Mucosa of gallbladder (tissue), 1 donor: ENCODE measurements around the gene RXFP1. TPM values are rescaled to one million over a fixed set of nuclear protein-coding genes. Genes with fewer than 3 reads are reported as not detected.

ENCODE experiments used
- DNase-seq: peaks from one replicate; pipeline ENCODE4 v3.0.0-alpha.2; 2020; ENCODE audit warnings: low spot score
- total RNA-seq: library from RNA; stranded (reverse); gene quantifications from one replicate; pipeline ENCODE4 v1.2.1, GENCODE V29; 2021
- donor health status: DM: no; HTN: no; CAD: no.

The RXFP1 gene
- total RNA-seq, 1 donor from 2014 or later, result 0.55 TPM

GRCh38 chr4:158671915-158672806 is 150.5 kb downstream of the RXFP1 start, which contains the start of gene ETFDH:
Gene ETFDH, plus strand, starts transcription at chr4:158672296. Its CDS starts 161 bp downstream, at chr4:158672457.
- DNase-seq, result peak; percentile 99

- no peak for DNase-seq
Measured at GRCh38 chr4:158673633-158674032, 152.0 kb downstream of the RXFP1 start.

DNA sequence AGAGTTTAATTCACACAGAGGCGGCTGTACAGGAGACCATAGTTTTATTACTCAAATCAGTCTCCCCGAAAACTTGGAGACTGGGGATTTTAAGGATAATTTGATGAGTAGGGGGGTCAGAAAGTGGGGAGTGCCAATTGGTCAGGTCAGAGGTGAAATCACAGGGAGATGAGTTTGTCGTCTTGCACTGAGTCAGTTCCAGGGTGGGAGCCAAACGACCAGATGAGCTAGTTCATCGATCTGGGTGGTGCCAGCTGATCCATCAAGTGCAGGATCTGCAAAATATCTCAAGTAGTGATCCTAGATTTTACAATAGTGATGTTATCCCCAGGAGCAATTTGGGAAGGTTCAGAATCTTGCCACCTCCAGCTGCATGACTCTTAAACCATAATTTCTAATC is 154.4 kb downstream of the RXFP1 start:
- no peak for DNase-seq

DNA sequence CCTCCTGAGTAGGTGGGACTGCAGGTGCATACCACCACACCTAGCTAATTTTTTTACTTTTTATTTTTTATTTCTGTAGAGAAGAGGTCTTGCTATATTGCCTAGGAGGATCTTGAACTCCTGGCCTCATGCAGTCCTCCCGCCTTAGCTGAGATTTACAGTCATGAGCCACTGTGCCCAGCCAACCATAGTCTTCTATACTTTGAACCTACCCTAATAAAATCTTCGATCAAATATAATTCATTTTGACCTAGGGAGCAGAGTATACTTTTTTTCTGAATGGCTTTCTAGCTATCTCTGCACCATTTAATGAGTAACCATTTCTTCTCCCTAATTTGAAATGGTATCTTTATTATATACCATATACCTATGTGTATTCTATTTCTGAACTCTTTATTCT is 157.1 kb downstream of the RXFP1 start:
- no peak for DNase-seq

- DNase-seq, result no peak
Measured at GRCh38 chr4:158681629-158682028, 159.9 kb downstream of the RXFP1 start.

GRCh38 chr4:158682066-158682465 is 160.4 kb downstream of the RXFP1 start:
- no peak for DNase-seq

GRCh38 chr4:158688813-158689212 is 167.1 kb downstream of the RXFP1 start:
- no peak for DNase-seq

Other genes starting within 250 kb of the RXFP1 start
- 2.7 TPM for gene C4orf46, start 150.0 kb downstream of the RXFP1 start, total RNA-seq
- 30.5 TPM for gene ETFDH, start 150.4 kb downstream of the RXFP1 start, total RNA-seq
- gene PPID, start 201.5 kb downstream of the RXFP1 start, total RNA-seq, result 34.8 TPM
- 63.0 TPM for gene FNIP2, start 247.1 kb downstream of the RXFP1 start, total RNA-seq